ENCODE data around the gene ATP6V1E1. TPM values are rescaled to one million over a fixed set of nuclear protein-coding genes. Genes with fewer than 3 reads are reported as not detected.
"Not testable (repeated sequence)": the region's sequence is repeated elsewhere in the genome, so short reads cannot be mapped to it uniquely, and the experiment has no call there.

Gene ATP6V1E1
- 100 to 1,000 TPM in 5 of 8 experiments, 10 to 100 TPM in 3; 86.4 to 280 (median 119) TPM for total RNA-seq

DNA sequence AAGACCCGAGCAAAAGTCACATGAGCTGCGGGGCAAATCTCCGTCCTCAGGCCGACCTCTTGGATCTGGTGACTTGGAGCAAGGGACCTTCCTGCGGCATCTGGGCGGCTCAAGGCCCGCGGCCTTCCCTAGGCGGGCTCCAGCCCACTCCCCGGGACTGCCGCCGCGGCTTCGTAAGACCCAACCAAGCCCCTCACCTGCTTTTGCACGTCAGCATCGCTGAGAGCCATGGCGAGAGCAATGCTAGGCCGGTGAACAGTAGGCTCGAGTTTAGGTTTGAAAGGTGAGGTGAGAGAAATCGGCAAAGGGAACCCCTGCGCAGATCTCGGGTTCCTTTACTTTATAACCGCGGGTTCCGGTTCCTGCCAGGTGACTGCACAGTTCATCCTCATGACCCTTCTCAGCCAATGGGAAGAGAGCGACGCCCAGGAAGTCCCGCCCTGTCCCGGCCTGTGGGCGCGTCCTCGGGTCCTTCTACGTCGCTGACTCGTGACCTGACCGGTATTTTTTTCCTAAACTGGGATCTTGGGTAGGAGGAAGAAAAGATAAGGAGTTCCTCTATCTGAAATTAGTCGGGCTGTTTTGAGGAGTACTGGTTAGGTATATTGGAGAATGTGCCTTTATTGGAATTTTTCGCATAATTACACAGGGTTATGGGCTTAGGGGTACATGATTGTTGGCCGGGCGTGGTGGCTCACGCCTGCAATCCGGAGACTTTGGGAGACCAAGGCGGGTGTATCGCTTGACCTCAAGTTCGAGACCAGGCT, at the start of gene ATP6V1E1:
ATP6V1E1 (minus strand) TSS at position 344 of the 767 bp plus-strand sequence; CDS start at position 230, 114 bp downstream.
- in situ Hi-C loops (cut with MboI; ENCODE audit: low pct_unique_long_range_greater_than_20kb in 2 of 9, low sequenced_read_pairs in 9 of 9, unreplicated experiment in 9 of 9): no loop called here
- peak; percentile 95 to 100 (median 100) for ATAC-seq (replicated peaks in 6 of 8)
- peak within 1 kb of the TSS; percentile 75 to 84 for H3K27ac ChIP-seq
- peaks cover 5 to 14% of the 10 kb centered on the region in 2 donors for H3K4me1 ChIP-seq (replicated peaks in 1 of 2)
- 0 to 4% (median 0%) methylated on average over 1 to 27 of the region's 45 CpGs for WGBS, 10 experiments
- H3K4me3 ChIP-seq: peak within 1 kb of the TSS; percentile 67 to 93 (median 92)

DNA sequence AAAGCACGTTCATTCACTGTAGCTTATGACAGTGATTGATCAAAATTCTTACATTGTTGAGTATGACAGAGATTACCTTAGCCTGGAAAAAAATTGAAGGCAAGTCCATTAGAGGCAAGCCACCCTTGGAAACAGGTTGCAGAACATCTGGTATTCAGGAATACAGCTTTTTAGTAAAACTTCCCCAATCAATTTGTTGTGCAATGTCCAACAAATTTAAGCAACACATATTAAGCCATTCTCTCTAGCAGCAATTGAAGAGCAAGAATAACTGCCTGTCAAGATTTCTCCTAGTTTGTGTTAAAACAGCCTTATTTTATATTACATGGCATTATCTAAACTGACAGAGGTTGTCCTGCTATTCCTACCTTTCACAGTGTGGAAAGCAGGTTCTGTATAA, 47.0 kb upstream of the ATP6V1E1 start:
- in situ Hi-C loops (cut with MboI; ENCODE audit: low pct_unique_long_range_greater_than_20kb in 2 of 9, low sequenced_read_pairs in 9 of 9, unreplicated experiment in 9 of 9): loop anchor here in 1 of 9 experiments (25.0 kb wide), 1 partner anchor 88 kb away; no protein-coding TSS in a partner anchor
- Histone ChIP-seq H3K4me3 (no peak overlapping the region), H3K27ac (no peak overlapping the region), H3K4me1 (replicated peaks in 1 of 2) (peaks cover 14 to 21% of the 10 kb centered on the region in 2 donors)
- no peak for ATAC-seq (replicated peaks in 6 of 8)
- 60 to 100% (median 86%) methylated on average over 1 of the region's 1 CpG; no CpG with 5 or more reads in 3 of the 10 experiments for WGBS, 10 experiments

DNA sequence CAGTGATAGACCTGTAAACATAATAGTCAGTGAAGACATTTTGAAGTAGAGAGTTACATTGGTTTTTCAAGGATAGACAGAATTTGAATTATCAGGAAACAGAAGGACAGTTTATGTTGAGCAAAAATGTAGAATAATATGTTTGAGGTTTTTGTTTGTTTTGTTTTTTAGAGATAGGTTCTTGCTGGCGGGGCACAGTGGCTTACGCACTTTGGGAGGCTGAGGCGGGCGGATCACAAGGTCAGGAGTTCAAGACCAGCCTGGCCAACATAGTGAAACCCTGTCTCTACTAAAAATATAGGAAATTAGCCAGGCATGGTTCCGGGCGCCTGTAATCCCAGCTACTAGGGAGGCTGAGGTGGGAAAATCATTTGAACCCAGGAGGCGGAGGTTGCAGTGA, 45.6 kb upstream of the ATP6V1E1 start:
- ATAC-seq (replicated peaks in 6 of 8): no peak
- no peak overlapping the region for H3K4me3 ChIP-seq
- WGBS, 10 experiments: 90 to 100% (median 99%) methylated on average over 2 to 7 of the region's 7 CpGs; no CpG with 5 or more reads in 2 of the 10 experiments
- peaks cover 14 to 21% of the 10 kb centered on the region in 2 donors for H3K4me1 ChIP-seq (replicated peaks in 1 of 2)
- in situ Hi-C loops (cut with MboI; ENCODE audit: low pct_unique_long_range_greater_than_20kb in 2 of 9, low sequenced_read_pairs in 9 of 9, unreplicated experiment in 9 of 9): loop anchor here in 1 of 9 experiments (25.0 kb wide), 1 partner anchor 112 kb away; the partner anchor contains the start of gene SLC25A18
- H3K27ac ChIP-seq: no peak overlapping the region

DNA sequence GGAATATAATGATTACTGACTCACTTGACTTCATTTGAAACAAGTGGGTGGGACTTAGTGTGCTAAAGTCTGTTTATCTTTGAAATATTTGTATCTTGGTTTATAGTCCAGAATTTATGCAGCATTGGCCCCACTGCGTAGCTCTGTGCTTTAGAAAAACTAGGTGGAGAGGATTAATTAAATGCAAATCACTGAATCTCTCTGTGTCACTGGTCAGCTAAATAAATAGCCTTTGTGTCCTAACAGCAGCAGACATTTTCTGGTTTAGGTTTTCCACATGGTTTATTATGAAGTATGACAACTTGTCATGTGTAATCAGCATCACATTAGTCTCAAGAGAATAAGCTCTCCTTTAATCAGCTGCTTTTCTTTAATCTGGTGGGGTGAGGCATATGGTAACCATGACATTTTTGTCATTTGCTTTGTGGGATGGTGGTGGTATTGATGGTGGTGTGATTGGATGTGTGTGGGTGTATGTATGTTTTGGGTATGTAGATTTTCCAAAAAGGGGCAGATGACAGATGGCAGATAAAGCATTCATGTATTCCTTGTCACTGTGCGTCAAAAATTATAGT, 44.0 kb upstream of the ATP6V1E1 start:
- peak; percentile 53 to 84 (median 63) for ATAC-seq (replicated peaks in 6 of 8)
- peaks cover 14 to 21% of the 10 kb centered on the region in 2 donors for H3K4me1 ChIP-seq (replicated peaks in 1 of 2)
- WGBS, 10 experiments: 0 to 76% (median 36%) methylated on average over 1 to 2 of the region's 2 CpGs; no CpG with 5 or more reads in 2 of the 10 experiments
- H3K27ac ChIP-seq: peak overlapping the region; percentile 54 to 65
- H3K4me3 ChIP-seq: no peak overlapping the region
- in situ Hi-C loops (cut with MboI; ENCODE audit: low pct_unique_long_range_greater_than_20kb in 2 of 9, low sequenced_read_pairs in 9 of 9, unreplicated experiment in 9 of 9): loop anchor here in 1 of 9 experiments (25.0 kb wide), 1 partner anchor 110 kb away; the partner anchor contains the start of gene SLC25A18

DNA sequence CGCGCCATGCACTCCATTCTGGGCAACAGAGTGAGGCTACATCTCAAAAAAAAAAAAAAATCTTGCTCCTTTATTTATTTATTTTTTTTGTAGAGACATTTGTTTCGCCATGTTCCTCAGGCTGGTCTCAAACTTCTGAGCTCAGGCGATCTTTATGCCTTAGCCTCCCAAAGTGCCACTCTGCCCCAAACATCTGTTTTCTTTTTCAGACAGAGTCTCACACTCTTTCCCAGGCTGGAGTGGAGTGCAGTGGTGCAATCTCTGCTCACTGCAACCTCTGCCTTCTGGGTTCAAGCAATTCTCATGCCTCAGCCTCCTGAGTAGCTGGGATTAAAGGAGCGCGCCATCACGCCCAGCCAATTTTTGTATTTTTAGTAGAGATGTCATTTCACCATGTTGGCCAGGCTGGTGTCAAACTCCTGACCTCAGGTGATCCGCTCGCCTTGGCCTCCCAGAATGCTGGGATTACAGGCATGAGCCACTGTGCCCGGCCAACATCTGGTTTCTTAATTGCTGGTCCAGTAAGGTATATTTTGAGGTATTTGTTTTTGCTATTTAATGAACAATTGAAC, 43.1 kb upstream of the ATP6V1E1 start:
- Histone ChIP-seq H3K4me1 (replicated peaks in 1 of 2) (peaks cover 14 to 21% of the 10 kb centered on the region in 2 donors), H3K27ac (peak overlapping the region in 1 of 2 donors; percentile 65)
- WGBS, 10 experiments: 89 to 100% (median 100%) methylated on average over 1 to 8 of the region's 10 CpGs
- in situ Hi-C loops (cut with MboI; ENCODE audit: low pct_unique_long_range_greater_than_20kb in 2 of 9, low sequenced_read_pairs in 9 of 9, unreplicated experiment in 9 of 9): loop anchor here in 1 of 9 experiments (25.0 kb wide), 1 partner anchor 109 kb away; the partner anchor contains the start of gene SLC25A18
- ATAC-seq (replicated peaks in 6 of 8); H3K4me3 ChIP-seq: not testable (repeated sequence)

DNA sequence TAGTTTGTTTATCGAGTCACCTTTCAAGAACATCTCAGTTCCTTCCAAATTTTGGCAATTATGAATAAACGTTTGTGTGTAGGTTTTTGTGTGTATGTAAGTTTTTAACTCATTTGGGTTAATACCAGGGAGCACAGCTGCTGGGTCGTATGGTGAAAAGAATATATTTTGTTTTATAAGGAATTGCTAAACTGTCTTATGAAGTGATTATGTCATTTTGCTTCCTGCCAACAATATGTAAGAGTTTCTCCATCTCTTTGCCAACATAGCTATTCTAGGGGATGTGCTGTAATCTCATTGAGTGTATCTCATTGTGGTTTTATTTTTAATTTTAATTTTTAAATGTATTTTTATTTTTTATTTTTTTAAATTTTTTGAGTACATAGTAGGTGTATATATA, 37.3 kb upstream of the ATP6V1E1 start:
- H3K4me3 ChIP-seq: no peak overlapping the region
- H3K4me1 ChIP-seq (replicated peaks in 1 of 2): no peaks in the 10 kb centered on the region
- 6 to 100% (median 64%) methylated on average over 1 to 3 of the region's 3 CpGs; no CpG with 5 or more reads in 2 of the 10 experiments for WGBS, 10 experiments
- ATAC-seq (replicated peaks in 6 of 8): no peak
- no peak overlapping the region for H3K27ac ChIP-seq
- in situ Hi-C loops (cut with MboI; ENCODE audit: low pct_unique_long_range_greater_than_20kb in 2 of 9, low sequenced_read_pairs in 9 of 9, unreplicated experiment in 9 of 9): loop anchor here in 1 of 9 experiments (25.0 kb wide), 1 partner anchor 104 kb away; the partner anchor contains the start of gene SLC25A18

DNA sequence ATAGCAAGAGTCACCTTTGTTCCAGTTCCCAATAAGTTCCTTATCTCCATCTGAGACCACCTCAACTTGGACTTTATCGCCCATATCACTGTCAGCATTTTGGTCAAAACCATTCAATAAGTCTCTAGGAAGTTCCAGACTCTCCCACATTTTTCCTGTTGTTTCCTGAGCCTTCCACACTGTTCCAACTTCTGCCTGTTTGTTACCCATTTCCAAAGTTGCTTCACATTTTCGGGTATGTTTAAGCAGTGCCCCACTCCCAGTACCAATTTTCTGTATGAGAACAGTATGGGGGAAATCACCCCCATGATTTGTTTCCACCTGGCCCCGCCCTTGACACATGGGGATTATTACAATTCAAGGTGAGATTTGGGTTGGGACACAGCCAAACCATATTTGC, 36.7 kb upstream of the ATP6V1E1 start:
- WGBS, 10 experiments: 77 to 100% (median 96%) methylated on average over 1 to 3 of the region's 3 CpGs; no CpG with 5 or more reads in 2 of the 10 experiments
- in situ Hi-C loops (cut with MboI; ENCODE audit: low pct_unique_long_range_greater_than_20kb in 2 of 9, low sequenced_read_pairs in 9 of 9, unreplicated experiment in 9 of 9): loop anchor here in 1 of 9 experiments (25.0 kb wide), 1 partner anchor 103 kb away; the partner anchor contains the start of gene SLC25A18
- H3K4me1 ChIP-seq (replicated peaks in 1 of 2): no peaks in the 10 kb centered on the region
- H3K27ac ChIP-seq: no peak overlapping the region
- no peak overlapping the region for H3K4me3 ChIP-seq
- no peak for ATAC-seq (replicated peaks in 6 of 8)

DNA sequence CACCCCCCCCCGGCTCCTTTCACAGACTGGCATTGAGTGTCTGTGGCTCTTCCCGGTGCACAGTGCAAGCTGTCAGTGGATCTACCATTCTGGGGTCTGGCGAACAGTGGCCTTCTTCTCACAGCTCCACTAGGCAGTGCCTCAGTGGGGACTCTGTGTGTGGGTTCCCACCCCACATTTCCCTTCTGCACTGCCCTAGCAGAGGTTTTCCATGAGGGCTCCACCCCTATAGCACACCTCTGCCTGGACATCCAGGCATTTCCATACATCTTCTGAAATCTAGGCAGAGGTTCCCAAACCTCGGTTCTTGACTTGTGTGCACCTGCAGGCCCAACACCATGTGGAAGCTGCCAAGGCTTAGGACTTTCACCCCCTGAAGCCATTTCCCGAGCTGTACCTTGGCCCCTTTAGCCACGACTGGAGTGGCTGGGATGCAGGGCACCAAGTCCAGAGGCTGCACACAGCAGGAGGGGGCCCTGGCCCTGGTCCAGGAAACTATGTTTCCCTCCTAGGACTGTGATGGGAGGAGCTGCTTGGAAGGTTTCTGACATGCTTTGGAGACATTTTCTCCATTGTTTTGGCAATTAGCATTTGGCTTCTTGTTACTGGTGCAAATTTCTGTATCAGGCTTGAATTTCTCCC, 36.0 kb upstream of the ATP6V1E1 start:
- Histone ChIP-seq H3K27ac (no peak overlapping the region), H3K4me3 (no peak overlapping the region), H3K4me1 (replicated peaks in 1 of 2) (no peaks in the 10 kb centered on the region)
- in situ Hi-C loops (cut with MboI; ENCODE audit: low pct_unique_long_range_greater_than_20kb in 2 of 9, low sequenced_read_pairs in 9 of 9, unreplicated experiment in 9 of 9): loop anchor here in 1 of 9 experiments (25.0 kb wide), 1 partner anchor 102 kb away; the partner anchor contains the start of gene SLC25A18
- WGBS, 10 experiments: 83 to 100% (median 100%) methylated on average over 1 to 2 of the region's 6 CpGs; no CpG with 5 or more reads in 6 of the 10 experiments
- no peak for ATAC-seq (replicated peaks in 6 of 8)

DNA sequence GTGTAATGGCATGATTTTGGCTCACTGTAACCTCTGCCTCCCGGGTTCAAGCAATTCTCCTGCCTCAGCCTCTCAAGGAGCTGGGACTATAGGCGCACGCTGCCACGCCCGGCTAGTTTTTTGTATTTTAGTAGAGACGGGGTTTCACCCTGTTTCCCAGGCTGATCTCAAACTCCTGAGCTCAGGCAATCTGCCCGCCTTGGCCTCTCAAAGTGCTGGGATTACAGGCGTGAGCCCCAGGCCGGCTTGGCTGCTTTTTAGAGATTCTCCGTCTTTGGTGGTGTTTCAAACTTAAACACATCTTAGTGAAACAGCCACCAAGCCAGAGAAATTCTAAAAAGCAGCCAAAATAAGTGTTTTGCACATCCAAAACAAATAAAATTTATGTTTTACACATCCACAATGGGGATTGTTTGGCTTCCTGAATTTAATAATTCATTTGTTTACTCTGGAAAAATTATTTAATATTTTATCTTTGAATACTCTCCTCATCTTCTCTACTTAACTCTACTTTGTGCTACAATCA, 28.4 kb upstream of the ATP6V1E1 start:
- H3K4me3 ChIP-seq: no peak overlapping the region
- 62 to 97% (median 91%) methylated on average over 2 to 8 of the region's 10 CpGs; no CpG with 5 or more reads in 5 of the 10 experiments for WGBS, 10 experiments
- H3K27ac ChIP-seq: no peak overlapping the region
- no peak for ATAC-seq (replicated peaks in 6 of 8)
- H3K4me1 ChIP-seq (replicated peaks in 1 of 2): no peaks in the 10 kb centered on the region
- in situ Hi-C loops (cut with MboI; ENCODE audit: low pct_unique_long_range_greater_than_20kb in 2 of 9, low sequenced_read_pairs in 9 of 9, unreplicated experiment in 9 of 9): loop anchor here in 1 of 9 experiments (25.0 kb wide), 1 partner anchor 95 kb away; the partner anchor contains the start of gene SLC25A18

DNA sequence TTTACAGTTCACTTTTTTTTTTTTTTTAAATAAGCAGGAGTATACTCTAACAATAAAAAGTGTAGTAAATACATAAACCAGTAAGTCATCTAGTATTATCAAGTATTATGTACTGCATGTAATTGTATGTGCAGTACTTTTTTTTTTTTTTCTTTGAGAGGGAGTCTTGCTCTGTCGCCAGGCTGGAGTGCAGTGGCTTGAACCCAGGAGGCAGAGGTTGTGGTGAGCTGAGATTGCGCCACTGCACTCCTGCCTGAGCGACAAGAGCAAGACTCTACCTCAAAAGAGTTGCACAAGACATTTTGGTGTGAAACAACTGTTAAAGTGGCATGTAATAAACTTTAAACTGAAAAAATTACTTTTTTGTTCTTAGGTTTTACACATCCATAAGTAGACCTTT, 26.7 kb upstream of the ATP6V1E1 start:
- H3K27ac ChIP-seq: no peak overlapping the region
- WGBS, 10 experiments: 67 to 100% (median 92%) methylated on average over 1 to 3 of the region's 3 CpGs; no CpG with 5 or more reads in 4 of the 10 experiments
- H3K4me1 ChIP-seq (replicated peaks in 1 of 2): no peaks in the 10 kb centered on the region
- in situ Hi-C loops (cut with MboI; ENCODE audit: low pct_unique_long_range_greater_than_20kb in 2 of 9, low sequenced_read_pairs in 9 of 9, unreplicated experiment in 9 of 9): loop anchor here in 1 of 9 experiments (25.0 kb wide), 1 partner anchor 93 kb away; the partner anchor contains the start of gene SLC25A18
- H3K4me3 ChIP-seq: no peak overlapping the region
- ATAC-seq (replicated peaks in 6 of 8): no peak

DNA sequence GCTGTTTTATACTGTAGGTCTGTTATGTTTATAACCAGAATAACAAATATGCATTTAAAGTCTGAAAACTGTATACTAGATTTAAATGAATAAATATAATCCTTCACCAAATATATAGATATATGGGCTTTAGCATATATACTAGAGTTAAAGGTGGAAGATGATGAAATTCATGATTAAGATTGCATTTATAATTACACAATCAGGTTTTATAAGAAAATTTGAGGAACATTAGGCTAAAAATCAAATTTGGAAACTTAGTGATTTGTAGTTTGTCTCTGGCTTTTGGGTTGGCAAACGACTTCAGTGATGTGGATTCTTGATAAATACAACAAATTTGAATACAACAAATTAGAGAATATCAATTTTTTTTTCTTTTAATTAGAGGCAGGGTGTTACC, 20.0 kb upstream of the ATP6V1E1 start:
- no peak overlapping the region for H3K4me3 ChIP-seq
- 15 to 90% (median 76%) methylated on average over 1 of the region's 1 CpG; no CpG with 5 or more reads in 4 of the 10 experiments for WGBS, 10 experiments
- H3K27ac ChIP-seq: no peak overlapping the region
- in situ Hi-C loops (cut with MboI; ENCODE audit: low pct_unique_long_range_greater_than_20kb in 2 of 9, low sequenced_read_pairs in 9 of 9, unreplicated experiment in 9 of 9): no loop called here
- ATAC-seq (replicated peaks in 6 of 8): no peak
- no peaks in the 10 kb centered on the region for H3K4me1 ChIP-seq (replicated peaks in 1 of 2)

DNA sequence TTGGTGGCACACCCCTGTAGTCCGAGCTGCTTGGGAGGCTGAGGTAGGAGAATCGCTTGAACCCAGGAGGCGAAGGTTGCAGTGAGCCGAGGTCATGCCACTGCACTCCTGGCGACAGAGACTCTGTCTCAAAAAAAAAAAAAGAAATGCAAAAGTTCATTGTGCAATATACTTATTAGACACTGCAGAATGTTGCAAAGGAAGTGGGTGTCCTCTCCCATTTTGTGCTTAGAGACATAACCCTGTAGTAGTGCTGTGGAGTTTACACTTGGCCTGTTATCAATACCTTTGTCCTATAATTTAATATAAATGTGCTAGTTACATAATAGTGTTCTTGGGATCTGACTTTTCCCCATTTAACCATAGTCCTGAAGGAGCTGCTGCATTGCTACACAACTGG, 19.4 kb upstream of the ATP6V1E1 start:
- no peak overlapping the region for H3K27ac ChIP-seq
- no peaks in the 10 kb centered on the region for H3K4me1 ChIP-seq (replicated peaks in 1 of 2)
- ATAC-seq (replicated peaks in 6 of 8): no peak
- in situ Hi-C loops (cut with MboI; ENCODE audit: low pct_unique_long_range_greater_than_20kb in 2 of 9, low sequenced_read_pairs in 9 of 9, unreplicated experiment in 9 of 9): no loop called here
- no peak overlapping the region for H3K4me3 ChIP-seq
- 80 to 100% (median 100%) methylated on average over 1 to 4 of the region's 5 CpGs; no CpG with 5 or more reads in 3 of the 10 experiments for WGBS, 10 experiments

Data from motor neuron (in vitro differentiated cells).